Measurements from ENCODE around the gene C3orf20.

C3orf20 gene

GRCh38 chr3:14780927-14781507, 106.1 kb downstream of the C3orf20 start:
- DNase-seq: peak; percentile 27 to 50

- DNase-seq: no peak
Observed at GRCh38 chr3:14783480-14784086, 108.6 kb downstream of the C3orf20 start.

DNA sequence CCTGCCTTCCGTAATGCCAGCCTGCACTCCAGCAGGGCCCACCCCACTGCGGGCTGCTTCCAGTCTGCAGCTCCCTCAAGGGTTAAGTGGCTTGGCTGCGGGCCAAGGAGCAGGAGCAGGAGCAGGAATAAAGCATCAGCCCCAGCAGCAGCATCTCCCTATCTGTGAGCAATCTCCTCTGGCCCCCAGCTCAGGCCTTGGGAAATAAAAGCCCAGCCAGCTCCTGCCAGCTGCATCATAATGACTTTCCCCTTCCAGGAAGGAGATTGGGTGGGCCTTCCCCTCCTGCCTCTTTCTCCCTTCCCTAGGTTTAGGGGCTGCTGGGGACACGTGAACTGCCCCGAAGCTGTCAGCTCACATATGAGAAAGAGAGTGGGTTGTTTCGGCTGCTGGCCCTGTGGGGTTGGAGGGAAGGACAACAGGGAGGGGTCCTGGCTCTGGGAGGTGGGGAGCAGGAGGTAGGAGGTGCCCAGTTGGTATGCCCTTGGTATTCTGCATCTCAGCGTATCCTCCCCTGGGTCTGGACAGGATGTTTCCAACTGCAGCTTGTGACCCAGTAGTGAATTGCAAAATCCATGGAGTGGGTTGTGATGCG, 109.2 kb downstream of the C3orf20 start:
- DNase-seq: no peak

GRCh38 chr3:14785207-14786155, 110.5 kb downstream of the C3orf20 start:
- DNase-seq: no peak

- DNase-seq: no peak
Observed at GRCh38 chr3:14786369-14786768, 111.4 kb downstream of the C3orf20 start.

DNA sequence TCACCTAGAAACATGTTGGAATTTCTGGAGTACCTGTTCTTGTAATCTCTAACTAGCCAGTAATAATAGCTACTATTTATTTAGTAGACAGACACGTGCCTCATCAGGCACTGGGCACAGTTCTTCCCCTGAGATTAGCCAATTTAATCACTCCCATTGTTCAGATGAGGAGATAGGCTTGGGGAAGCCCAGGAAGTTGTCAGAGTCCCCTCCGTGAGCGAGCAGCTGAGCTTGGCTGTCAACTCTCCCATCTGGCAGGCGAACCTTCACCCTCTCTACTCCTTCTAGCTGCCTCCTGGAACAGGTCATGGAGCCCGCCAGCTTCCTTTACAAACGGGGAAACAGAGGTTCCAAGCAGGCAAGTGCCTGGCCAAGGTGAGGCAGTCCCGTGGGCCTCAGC, 112.7 kb downstream of the C3orf20 start:
- no peak for DNase-seq

DNA sequence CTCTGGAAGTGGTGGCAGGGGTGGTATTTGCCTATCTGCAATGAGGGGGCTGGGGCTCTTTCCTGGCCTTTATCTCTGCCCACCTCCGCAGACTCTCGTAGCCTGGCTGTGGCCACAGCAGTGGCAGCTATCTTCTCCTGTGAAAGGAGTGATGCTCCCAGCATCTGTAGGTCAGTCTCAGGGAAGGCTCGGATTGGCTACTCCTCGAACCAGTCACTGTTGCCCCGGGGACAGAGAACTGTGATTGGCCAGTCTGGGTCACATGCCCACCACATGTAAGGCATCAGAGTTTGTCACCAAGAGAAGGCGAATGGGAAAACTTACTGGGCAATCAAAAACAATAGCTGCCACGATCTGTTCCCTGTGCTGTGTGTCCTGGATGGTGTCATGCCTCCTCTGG, 113.7 kb downstream of the C3orf20 start:
- DNase-seq: no peak

DNA sequence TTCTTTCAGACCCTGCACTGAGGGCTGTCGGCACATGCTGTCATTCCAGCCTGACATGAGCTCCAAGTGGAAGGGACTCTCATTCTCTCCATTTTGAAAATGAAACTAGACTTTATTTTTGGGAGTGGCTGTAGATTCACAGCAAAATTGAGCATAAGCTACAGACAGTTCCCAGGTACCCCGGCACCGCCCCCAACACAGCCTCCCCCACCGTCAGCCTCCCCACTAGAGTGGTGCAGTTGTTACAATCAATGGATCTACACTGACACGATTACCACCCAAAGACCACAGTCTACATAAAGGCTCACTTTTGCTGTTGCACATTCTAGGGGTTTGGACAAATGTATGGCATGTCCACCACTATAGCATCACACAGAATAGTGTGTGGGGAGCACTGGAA, 114.3 kb downstream of the C3orf20 start:
- no peak for DNase-seq

GRCh38 chr3:14789640-14790285, 114.8 kb downstream of the C3orf20 start:
- DNase-seq: no peak

- DNase-seq: peak; percentile 57 to 71
Observed at GRCh38 chr3:14791343-14791945, 116.5 kb downstream of the C3orf20 start.

GRCh38 chr3:14792691-14793121, 117.8 kb downstream of the C3orf20 start:
- DNase-seq: no peak

DNA sequence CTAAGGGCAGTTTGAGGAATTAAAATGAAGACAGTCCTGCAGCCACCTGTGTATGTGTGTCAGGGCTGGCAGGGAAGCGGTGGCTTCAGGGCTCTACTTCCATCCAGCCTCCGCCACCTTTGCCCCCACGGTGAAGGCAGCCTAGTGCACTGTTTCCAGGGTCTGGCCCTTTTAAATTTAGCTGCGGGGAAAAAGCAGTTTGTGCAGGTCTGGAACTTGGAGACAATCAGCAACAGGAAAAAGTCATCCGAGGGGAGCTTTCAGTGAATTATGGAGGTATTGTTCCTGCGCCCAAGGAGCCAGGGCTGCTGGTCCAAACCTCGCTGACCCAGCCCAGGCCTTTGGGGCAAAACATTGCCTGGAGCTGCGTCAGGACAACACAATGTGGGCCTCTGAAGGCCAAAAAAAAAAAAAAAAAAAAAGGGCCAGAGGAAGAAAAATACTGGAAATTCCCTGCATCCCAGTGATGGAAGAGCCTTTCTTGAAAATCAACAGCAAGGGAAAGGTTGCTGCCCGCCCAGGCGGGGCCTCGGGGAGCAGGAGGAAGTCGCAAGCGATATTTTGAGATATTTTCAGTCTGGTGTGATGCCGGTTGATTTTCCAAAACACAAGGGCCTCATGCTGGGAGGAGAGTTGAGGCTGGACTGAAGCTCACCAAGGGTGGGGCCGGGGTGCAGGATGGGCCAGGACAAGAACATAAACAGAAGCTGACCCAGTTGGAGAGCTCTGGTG, 118.4 kb downstream of the C3orf20 start:
- DNase-seq: no peak

DNA sequence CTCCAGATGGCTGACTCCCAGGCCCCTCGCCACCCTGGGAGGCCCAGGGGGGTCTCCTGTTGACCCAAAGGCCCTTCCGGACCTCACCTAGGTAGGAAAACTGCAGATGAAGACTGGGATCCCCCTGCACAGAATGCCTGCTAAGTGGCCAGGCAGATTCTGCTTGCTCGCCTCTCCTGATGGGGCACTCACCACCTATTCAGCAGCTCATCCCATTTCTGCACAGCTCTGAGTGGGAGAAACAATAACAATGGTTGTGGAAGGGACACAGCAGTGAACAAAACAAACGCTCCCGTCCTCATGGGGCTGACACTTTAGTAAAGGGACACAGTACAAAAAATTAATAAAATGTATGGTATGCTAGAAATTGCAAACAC, 118.9 kb downstream of the C3orf20 start:
- DNase-seq: no peak

DNA sequence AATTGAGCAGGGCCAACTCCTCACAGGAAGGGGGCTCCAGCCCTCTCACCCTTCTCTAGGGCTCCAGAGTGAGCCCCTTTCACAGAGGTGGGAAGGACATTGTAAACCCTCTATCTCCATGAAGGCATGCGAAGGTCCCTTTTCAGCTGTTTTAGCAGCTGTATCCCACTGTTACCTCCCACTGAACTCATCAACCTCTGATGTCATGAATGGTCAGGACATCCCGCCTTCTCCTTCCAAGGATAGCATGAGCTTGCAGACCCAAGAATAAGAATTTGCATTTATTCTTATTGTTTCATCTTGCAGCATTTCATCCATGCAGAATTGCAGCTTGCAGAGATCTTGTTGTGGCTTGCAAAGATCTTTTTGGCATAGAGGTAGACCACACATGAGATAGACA, 119.5 kb downstream of the C3orf20 start:
- no peak for DNase-seq

DNA sequence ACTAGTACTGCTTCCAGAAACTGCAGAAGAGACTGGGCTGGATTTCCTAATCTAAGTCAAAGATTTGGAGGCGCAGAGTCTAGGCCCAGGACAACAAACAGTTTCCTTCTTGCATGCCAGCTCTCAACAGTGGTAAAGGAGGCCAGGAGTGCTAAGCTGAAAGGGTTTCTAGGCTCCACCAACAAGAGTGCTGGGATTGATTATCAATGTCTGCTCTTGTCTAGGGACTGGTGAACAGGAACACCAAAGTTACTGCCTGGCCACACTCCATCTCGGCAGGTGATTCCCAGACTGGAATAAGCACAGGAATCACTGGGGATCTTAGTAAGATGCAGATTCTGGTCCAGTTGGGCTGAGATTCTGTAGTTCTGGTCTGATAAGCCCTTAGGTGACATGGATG, 121.1 kb downstream of the C3orf20 start:
- DNase-seq: no peak

DNA sequence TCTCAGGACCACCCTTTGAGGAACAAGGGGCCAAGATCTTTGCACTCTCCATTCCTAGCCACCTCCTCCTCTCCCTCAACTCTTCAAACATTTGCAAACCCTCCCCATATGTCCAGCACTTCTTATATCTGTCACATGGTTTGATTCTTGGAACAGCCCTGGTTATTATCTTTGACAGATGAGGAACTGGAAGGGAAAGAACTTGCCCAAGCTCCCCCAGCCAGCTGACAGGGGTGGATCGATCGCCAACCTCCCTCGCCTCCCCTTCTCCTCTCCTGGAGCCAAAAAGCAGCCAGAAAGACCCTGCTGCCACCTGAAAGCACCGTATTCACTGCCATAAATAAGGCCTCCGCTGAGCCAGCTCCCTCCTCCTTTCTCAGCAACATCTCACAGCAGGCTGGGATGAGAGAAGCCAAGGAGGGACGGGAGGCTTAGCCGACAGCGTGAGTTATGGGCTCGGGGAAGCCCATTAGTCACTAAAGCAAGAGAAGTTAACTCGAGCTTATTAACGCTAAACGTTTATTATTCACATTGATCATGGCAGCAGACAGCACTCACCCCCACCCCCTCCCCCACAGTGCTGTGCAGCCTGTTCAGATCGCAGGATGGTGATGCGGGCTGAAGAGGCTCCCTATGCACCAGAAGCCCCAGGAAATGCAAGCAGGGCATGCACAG, 121.6 kb downstream of the C3orf20 start:
- DNase-seq: no peak

DNA sequence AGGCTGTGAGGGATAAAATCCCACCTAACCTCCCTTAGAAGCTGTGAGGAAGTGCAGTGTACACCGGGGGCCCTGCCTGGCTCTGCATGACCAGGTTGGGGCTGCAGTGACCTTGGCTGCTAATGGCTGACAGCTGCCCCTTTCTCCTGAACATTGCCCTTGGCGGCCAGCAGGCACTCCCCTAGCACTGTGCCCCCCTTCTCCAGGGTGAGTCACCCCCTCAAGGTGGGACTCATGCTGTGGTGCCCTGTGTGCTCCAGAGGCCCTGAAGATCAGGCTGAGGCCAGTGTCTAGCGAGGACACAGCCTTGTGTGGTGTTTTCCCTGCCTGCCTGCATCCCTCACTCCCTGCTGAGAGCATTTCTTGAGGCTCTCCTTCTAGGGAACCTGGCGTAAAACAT, 122.8 kb downstream of the C3orf20 start:
- DNase-seq: no peak

DNA sequence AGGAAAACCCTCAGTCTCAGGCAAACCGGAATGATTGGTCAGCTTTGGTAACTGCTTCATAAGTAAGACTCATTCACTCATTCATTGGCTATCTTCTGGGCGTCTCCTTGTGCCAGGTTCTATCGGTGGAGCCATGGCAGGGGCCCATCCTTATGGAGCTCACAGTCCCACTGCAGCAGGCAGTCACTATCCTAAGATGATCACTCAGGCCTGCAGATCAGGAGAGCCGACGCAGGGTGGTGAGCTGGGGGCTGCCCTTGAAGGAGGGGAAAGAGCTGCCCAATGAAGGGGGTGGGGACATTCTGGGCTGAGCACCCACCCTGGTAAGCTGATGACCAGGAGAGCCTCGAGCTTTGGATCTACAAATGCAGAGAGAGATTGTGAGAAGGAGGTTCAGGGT, 123.3 kb downstream of the C3orf20 start:
- DNase-seq: no peak

DNA sequence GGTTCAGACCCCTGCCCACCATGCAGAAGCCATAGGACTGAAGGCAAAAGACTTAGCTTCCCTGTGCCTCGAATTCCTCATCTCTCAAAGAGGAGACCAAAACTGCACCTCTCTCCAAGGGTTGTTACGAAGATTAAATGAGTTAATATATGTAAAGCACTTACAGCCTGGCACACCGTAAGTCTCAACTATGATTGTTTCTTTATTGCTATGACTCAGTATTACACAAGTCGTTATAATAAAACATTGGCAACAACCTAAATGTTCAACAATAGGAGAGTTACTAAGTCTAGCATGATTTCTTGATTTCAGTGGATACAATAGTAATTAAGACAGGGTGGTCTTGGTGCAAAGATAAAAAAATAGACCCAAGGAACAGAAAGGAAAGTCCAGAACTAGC, 124.2 kb downstream of the C3orf20 start:
- no peak for DNase-seq

DNA sequence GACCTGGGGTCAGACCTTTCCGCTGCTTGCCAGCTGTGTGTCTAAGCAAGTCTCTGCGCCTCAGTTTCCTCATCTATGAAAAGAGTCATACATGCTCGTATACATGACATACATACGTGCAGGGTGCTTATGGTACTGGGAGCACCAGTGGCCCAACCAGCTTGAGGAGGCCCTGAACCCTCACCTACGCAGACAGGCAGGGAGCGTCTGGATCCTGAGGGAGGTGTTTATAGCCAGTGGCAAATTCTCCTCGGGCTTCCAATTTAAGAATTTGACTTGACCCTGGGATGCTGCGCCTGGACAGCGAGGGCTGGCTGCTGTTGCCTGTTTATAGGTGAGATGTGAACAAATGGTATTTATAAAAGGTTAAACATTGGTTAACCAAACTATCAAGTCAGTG, 126.1 kb downstream of the C3orf20 start:
- DNase-seq: no peak

GRCh38 chr3:14801668-14802380, 126.9 kb downstream of the C3orf20 start:
- no peak for DNase-seq

Data from activated T-cell treated with anti-CD3 and anti-CD28 coated beads, Interleukin-2, amount 50 U/mL, for 48 hours (primary cell).